HG02571 (cell line): ENCODE results near the gene EMILIN1.
"Not testable (repeated sequence)": the region's sequence is repeated elsewhere in the genome, so short reads cannot be mapped to it uniquely, and the experiment has no call there.

Experiments used
- ATAC-seq: cut with Tn5 transposase; IDR thresholded peaks from one replicate; pipeline ENCODE4 v1.9.1; 2021; ENCODE audit warnings: mild to moderate bottlenecking, moderate library complexity; ENCODE audit not compliant: unreplicated experiment

Gene EMILIN1

GRCh38 chr2:27092696-27093429, 14.4 kb downstream of the EMILIN1 start:
- ATAC-seq, result no peak

- no peak for ATAC-seq
These were observed 15.3 kb downstream of the EMILIN1 start for GRCh38 chr2:27093430-27094352.

GRCh38 chr2:27094353-27094984, 16.1 kb downstream of the EMILIN1 start:
- no peak for ATAC-seq

GRCh38 chr2:27095427-27095744, 17.0 kb downstream of the EMILIN1 start:
- no peak for ATAC-seq

GRCh38 chr2:27095745-27096651, 17.6 kb downstream of the EMILIN1 start:
- no peak for ATAC-seq

- ATAC-seq, result no peak
These were observed 18.4 kb downstream of the EMILIN1 start for GRCh38 chr2:27096748-27097297.

GRCh38 chr2:27097341-27097740, 18.9 kb downstream of the EMILIN1 start:
- no peak for ATAC-seq

GRCh38 chr2:27099334-27099955, 21.0 kb downstream of the EMILIN1 start:
- ATAC-seq, result no peak

- no peak for ATAC-seq
These were observed 21.6 kb downstream of the EMILIN1 start for GRCh38 chr2:27100036-27100435.

- no peak for ATAC-seq
These were observed 23.9 kb downstream of the EMILIN1 start for GRCh38 chr2:27102329-27102728.

GRCh38 chr2:27105981-27106380, 27.6 kb downstream of the EMILIN1 start:
- ATAC-seq, result no peak

- ATAC-seq, result no peak
These were observed 29.8 kb downstream of the EMILIN1 start for GRCh38 chr2:27108221-27108620.

- ATAC-seq, result no peak
These were observed 30.7 kb downstream of the EMILIN1 start for GRCh38 chr2:27109083-27109482.

GRCh38 chr2:27110603-27111352, 32.4 kb downstream of the EMILIN1 start:
- not testable (repeated sequence) for ATAC-seq

- ATAC-seq, result not testable (repeated sequence)
These were observed 33.1 kb downstream of the EMILIN1 start for GRCh38 chr2:27111392-27112078.

- no peak for ATAC-seq
These were observed 37.1 kb downstream of the EMILIN1 start for GRCh38 chr2:27115519-27115918.

GRCh38 chr2:27117995-27118524, 39.6 kb downstream of the EMILIN1 start:
- ATAC-seq, result no peak
